PC-3 (cell line): ENCODE results near the gene PSPN. TPM values are rescaled to one million over a fixed set of nuclear protein-coding genes. Genes with fewer than 3 reads are reported as not detected.

Experiments
- ATAC-seq: fragments of 200-7000 bp; cut with Tn5 transposase; 2 replicates; pipeline ENCODE4 v1.9.1; 2020; ENCODE audit warnings: mild to moderate bottlenecking, moderate library complexity
- BruUV-seq: library from RNA; stranded (reverse); fragments of 400-500 nt; replicated peaks from 2 replicates; lab custom pipeline; 2021; lab: Mats Ljungman, UMichigan
- CTCF ChIA-PET: fragments of 300-600 bp; sonication (Branson Sonifier 250); formaldehyde crosslinking; loops from one replicate; lab custom pipeline; 2022; ENCODE audit warnings: antibody characterized with exemption; lab: Charles Lee
- POLR2A ChIA-PET: fragments of 300-600 bp; sonication (Branson Sonifier 250); formaldehyde crosslinking; loops from one replicate; lab custom pipeline; 2022; ENCODE audit warnings: antibody characterized with exemption; ENCODE audit not compliant: unreplicated experiment; lab: Charles Lee
- DNase-seq: peaks from one replicate; pipeline ENCODE4 v3.0.0-alpha.2; 2015
- H2AFZ ChIP-seq: fragments of 300-600 bp; sonication (generic); 2 replicates; pipeline ENCODE4 v1.6.0; 2016; ENCODE audit warnings: antibody characterized with exemption, low read length
- H3F3A ChIP-seq: fragments of 300-600 bp; sonication (generic); one replicate; pipeline ENCODE4 v1.6.0; 2017; ENCODE audit warnings: antibody characterized with exemption, low read length, control low read depth, mild to moderate bottlenecking; ENCODE audit not compliant: unreplicated experiment
- H3K27ac ChIP-seq: fragments of 300-600 bp; sonication (generic); 2 replicates; pipeline ENCODE4 v1.5.1; 2016; ENCODE audit warnings: mild to moderate bottlenecking, low read length
- H3K27me3 ChIP-seq: fragments of 300-600 bp; sonication (generic); 2 replicates; pipeline ENCODE4 v1.6.1; 2016; ENCODE audit warnings: low read length, mixed read lengths
- H3K36me3 ChIP-seq: fragments of 300-600 bp; sonication (generic); 2 replicates; pipeline ENCODE4 v1.6.1; 2016; ENCODE audit warnings: low read depth, mixed run types, low read length, mixed read lengths
- H3K4me1 ChIP-seq: fragments of 300-600 bp; sonication (generic); 2 replicates; pipeline ENCODE4 v1.5.1; 2016; ENCODE audit warnings: low read length; ENCODE audit not compliant: insufficient read depth
- H3K4me2 ChIP-seq: fragments of 300-600 bp; sonication (generic); 2 replicates; pipeline ENCODE4 v1.6.0; 2016; ENCODE audit warnings: low read length
- H3K4me3 ChIP-seq: fragments of 300-600 bp; sonication (generic); 2 replicates; pipeline ENCODE4 v1.5.1; 2016; ENCODE audit warnings: mild to moderate bottlenecking, low read length, mixed read lengths
- H3K79me2 ChIP-seq: fragments of 300-600 bp; sonication (generic); 2 replicates; pipeline ENCODE4 v1.6.1; 2017; ENCODE audit warnings: low read length, mixed read lengths
- H3K9ac ChIP-seq: fragments of 300-600 bp; sonication (generic); 2 replicates; pipeline ENCODE4 v1.6.0; 2016; ENCODE audit warnings: mild to moderate bottlenecking, low read length
- H3K9me2 ChIP-seq: fragments of 300-600 bp; sonication (generic); replicated peaks from 2 replicates; pipeline ENCODE4 v1.6.1; 2016; ENCODE audit warnings: mixed run types, low read length, mixed read lengths
- H3K9me3 ChIP-seq: fragments of 300-600 bp; sonication (generic); 2 replicates; pipeline ENCODE4 v1.6.1; 2016; ENCODE audit warnings: low read length, mixed read lengths
- H4K20me1 ChIP-seq: fragments of 300-600 bp; sonication (generic); 2 replicates; pipeline ENCODE4 v1.6.1; 2016; ENCODE audit warnings: low read length, mixed read lengths
- CTCF ChIP-seq: fragments of 300-600 bp; sonication (generic); conservative IDR thresholded peaks from 2 replicates; pipeline ENCODE4 v1.5.1; 2017; ENCODE audit warnings: antibody characterized with exemption, low read depth, mild to moderate bottlenecking, low read length
- EZH2 ChIP-seq: fragments of 300-600 bp; sonication (generic); IDR thresholded peaks from one replicate; pipeline ENCODE4 v1.6.1; 2017; ENCODE audit warnings: antibody characterized with exemption, mild to moderate bottlenecking, low read length; ENCODE audit not compliant: unreplicated experiment
- EZH2phosphoT487 ChIP-seq: fragments of 300-600 bp; sonication (generic); IDR thresholded peaks from 2 replicates; pipeline ENCODE4 v1.6.1; 2018; ENCODE audit warnings: mild to moderate bottlenecking, antibody characterized with exemption, low read length, borderline replicate concordance
- intact Hi-C: fragments of 100-400 bp; cut with micrococcal nuclease; formaldehyde crosslinking; loops from 2 replicates; pipeline ENCODE4 v1.9.0; 2023
- total RNA-seq: library from RNA; depleted of rRNA; stranded (reverse); fragments of >200 nt; gene quantifications from 2 replicates; pipeline ENCODE4 v1.2.3, GENCODE V29; 2014

The PSPN gene
- total RNA-seq, 1 experiment from 2014 or later, result 3.1 TPM

GRCh38 chr19:6413721-6414643, 38.2 kb upstream of the PSPN start:
- H3K27ac ChIP-seq, result no peak overlapping the region
- no peaks in the 10 kb centered on the region for H3K9me2 ChIP-seq
- no peak for ATAC-seq
- ChIA-PET POLR2A (no interaction called here), CTCF (no interaction called here)
- H2AFZ ChIP-seq, result no peak overlapping the region
- no peak for TF ChIP-seq CTCF
- no peak for TF ChIP-seq EZH2
- TF ChIP-seq EZH2phosphoT487, result no peak
- H3K9me3 ChIP-seq, result no peaks in the 10 kb centered on the region
- H3K4me1 ChIP-seq, result no peaks in the 10 kb centered on the region
- peaks cover 16% of the 10 kb centered on the region; the same call in 1 of the 2 replicates for H4K20me1 ChIP-seq
- H3K36me3 ChIP-seq, result peaks cover 54% of the 10 kb centered on the region
- no peaks in the 10 kb centered on the region for H3F3A ChIP-seq
- DNase-seq, result no peak
- no peaks in the 10 kb centered on the region for H3K27me3 ChIP-seq
- H3K4me3 ChIP-seq, result no peak overlapping the region
- intact Hi-C loops, result no loop called here
- TSS peak; percentile 29 for BruUV-seq
- H3K4me2 ChIP-seq, result no peak overlapping the region
- H3K79me2 ChIP-seq, result peaks cover 1% of the 10 kb centered on the region; the same call in 1 of the 2 replicates
- no peak overlapping the region for H3K9ac ChIP-seq

GRCh38 chr19:6413291-6413690, 37.6 kb upstream of the PSPN start:
- Histone ChIP-seq H3K79me2 (no peaks in the 10 kb centered on the region; the same call in 1 of the 2 replicates), H4K20me1 (0 out of 2 replicates have a peak, but pooled peaks cover 9% of the 10 kb centered on the region), H3K9ac (no peak overlapping the region), H3K9me2 (no peaks in the 10 kb centered on the region), H3K27ac (no peak overlapping the region), H3K4me2 (no peak overlapping the region), H3K4me1 (no peaks in the 10 kb centered on the region), H2AFZ (no peak overlapping the region), H3K4me3 (no peak overlapping the region), H3F3A (no peaks in the 10 kb centered on the region), H3K9me3 (no peaks in the 10 kb centered on the region), H3K27me3 (no peaks in the 10 kb centered on the region), H3K36me3 (peaks cover 47% of the 10 kb centered on the region)
- CTCF ChIA-PET, result no interaction called here
- TF ChIP-seq CTCF (no peak), EZH2phosphoT487 (no peak), EZH2 (no peak)
- DNase-seq, result no peak
- POLR2A ChIA-PET, result no interaction called here
- no TSS peak for BruUV-seq
- ATAC-seq, result no peak
- intact Hi-C loops, result no loop called here
